Measurements from ENCODE around the gene PCDHGB6.
A peak's percentile ranks its signal among the peaks of the same experiment; 100 is the strongest.
"Not testable (repeated sequence)": the region's sequence is repeated elsewhere in the genome, so short reads cannot be mapped to it uniquely, and the experiment has no call there.

Gene PCDHGB6

GRCh38 chr5:141407790-141408505, at the start of gene PCDHGB6:
Gene PCDHGB6, plus strand, starts transcription at chr5:141408021. Its CDS starts 182 bp downstream, at chr5:141408203.
- DNase-seq = peak; percentile 31

GRCh38 chr5:141359790-141360426, 47.9 kb upstream of the PCDHGB6 start, which contains the start of gene PCDHGB2:
Gene PCDHGB2, plus strand, starts transcription at chr5:141359994. Its CDS starts 142 bp downstream, at chr5:141360136.
- DNase-seq = no peak

GRCh38 chr5:141360685-141361084, 47.1 kb upstream of the PCDHGB6 start:
- DNase-seq = no peak

GRCh38 chr5:141362719-141363118, 45.1 kb upstream of the PCDHGB6 start:
- no peak for DNase-seq

- DNase-seq = no peak
Observed at GRCh38 chr5:141363952-141364660, 43.7 kb upstream of the PCDHGB6 start, which contains the start of gene PCDHGA5. Gene PCDHGA5, plus strand, starts transcription at chr5:141364162. Its CDS starts 169 bp downstream, at chr5:141364331.

- DNase-seq = no peak
Observed at GRCh38 chr5:141366016-141366896, 41.6 kb upstream of the PCDHGB6 start.

GRCh38 chr5:141369994-141370848, 37.6 kb upstream of the PCDHGB6 start, which contains the start of gene PCDHGB3:
Gene PCDHGB3, plus strand, starts transcription at chr5:141370242. Its CDS starts 153 bp downstream, at chr5:141370395.
- DNase-seq = no peak

GRCh38 chr5:141371572-141372475, 36.0 kb upstream of the PCDHGB6 start:
- no peak for DNase-seq

- no peak for DNase-seq
Observed at GRCh38 chr5:141373673-141374317, 34.0 kb upstream of the PCDHGB6 start, which contains the start of gene PCDHGA6. Gene PCDHGA6, plus strand, starts transcription at chr5:141373891. Its CDS starts 193 bp downstream, at chr5:141374084.

GRCh38 chr5:141374627-141375026, 33.2 kb upstream of the PCDHGB6 start:
- no peak for DNase-seq

- DNase-seq = not testable (repeated sequence)
Observed at GRCh38 chr5:141375444-141376155, 32.2 kb upstream of the PCDHGB6 start.

GRCh38 chr5:141382469-141383294, 25.1 kb upstream of the PCDHGB6 start, which contains the start of gene PCDHGA7:
Gene PCDHGA7, plus strand, starts transcription at chr5:141382742. Its CDS starts 158 bp downstream, at chr5:141382900.
- no peak for DNase-seq

GRCh38 chr5:141383345-141383744, 24.5 kb upstream of the PCDHGB6 start:
- no peak for DNase-seq

- no peak for DNase-seq
Observed at GRCh38 chr5:141384471-141385267, 23.2 kb upstream of the PCDHGB6 start.

- not testable (repeated sequence) for DNase-seq
Observed at GRCh38 chr5:141387557-141388311, 20.1 kb upstream of the PCDHGB6 start, which contains the start of gene PCDHGB4. Gene PCDHGB4, plus strand, starts transcription at chr5:141387698. Its CDS starts 187 bp downstream, at chr5:141387885.

- no peak for DNase-seq
Observed at GRCh38 chr5:141388661-141389060, 19.2 kb upstream of the PCDHGB6 start.
